Astrocyte of the spinal cord (primary cell): ENCODE data around the gene TMUB1.
A peak's percentile ranks its signal among the peaks of the same experiment; 100 is the strongest.

Experiments
- DNase-seq: peaks from one replicate; pipeline ENCODE4 v3.0.0; 2011; ENCODE audit warnings: low read depth, low spot score
- H3K4me3 ChIP-seq: 2 replicates; pipeline ENCODE4 v1.5.1; 2011; ENCODE audit warnings: low read depth, mild to moderate bottlenecking, low read length, moderate library complexity
- CTCF ChIP-seq: IDR thresholded peaks from 2 replicates; pipeline ENCODE4 v1.5.1; 2012; ENCODE audit warnings: low read depth, mild to moderate bottlenecking, low read length, inconsistent platforms
- in situ Hi-C: cut with HindIII; loops from 2 replicates; pipeline ENCODE4 v1.10.0; 2017; ENCODE audit warnings: low sequenced_read_pairs

TMUB1 gene

GRCh38 chr7:151085691-151086620, 2.7 kb upstream of the TMUB1 start, which contains the start of gene AGAP3:
Gene AGAP3 (plus strand): TSS chr7:151086475. CDS start chr7:151086742, 267 bp downstream.
- DNase-seq, result peak; percentile 77
- no peak for TF ChIP-seq CTCF
- in situ Hi-C loops, result no loop called here
- H3K4me3 ChIP-seq, result peak within 1 kb of the TSS; percentile 74

GRCh38 chr7:151085329-151085690, 2.0 kb upstream of the TMUB1 start:
- no peak for TF ChIP-seq CTCF
- DNase-seq, result no peak
- no peak overlapping the region for H3K4me3 ChIP-seq
- in situ Hi-C loops, result no loop called here

DNA sequence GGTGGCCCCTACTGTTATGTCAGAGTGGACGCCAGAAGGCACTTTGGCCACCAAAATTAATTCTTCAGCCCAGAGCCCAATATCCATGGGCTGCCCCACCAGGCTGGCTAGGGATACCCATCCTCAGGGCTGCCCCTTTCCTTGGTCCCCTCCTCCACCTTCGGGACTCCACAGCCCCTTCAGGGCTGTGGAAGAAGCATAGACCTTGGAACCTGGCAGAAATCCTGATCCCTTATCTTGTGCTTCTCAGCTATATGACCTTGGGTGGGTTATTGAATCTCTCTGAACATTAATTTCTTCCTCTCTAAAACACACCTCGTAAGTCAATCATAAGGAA, 499 bp upstream of the TMUB1 start:
- TF ChIP-seq CTCF, result no peak
- no peak for DNase-seq
- H3K4me3 ChIP-seq, result peak overlapping the region; percentile 76
- in situ Hi-C loops, result no loop called here

GRCh38 chr7:151082141-151083070, 887 bp downstream of the TMUB1 start:
- no peak for DNase-seq
- TF ChIP-seq CTCF, result no peak
- H3K4me3 ChIP-seq, result peak overlapping the region; percentile 76
- in situ Hi-C loops, result no loop called here

DNA sequence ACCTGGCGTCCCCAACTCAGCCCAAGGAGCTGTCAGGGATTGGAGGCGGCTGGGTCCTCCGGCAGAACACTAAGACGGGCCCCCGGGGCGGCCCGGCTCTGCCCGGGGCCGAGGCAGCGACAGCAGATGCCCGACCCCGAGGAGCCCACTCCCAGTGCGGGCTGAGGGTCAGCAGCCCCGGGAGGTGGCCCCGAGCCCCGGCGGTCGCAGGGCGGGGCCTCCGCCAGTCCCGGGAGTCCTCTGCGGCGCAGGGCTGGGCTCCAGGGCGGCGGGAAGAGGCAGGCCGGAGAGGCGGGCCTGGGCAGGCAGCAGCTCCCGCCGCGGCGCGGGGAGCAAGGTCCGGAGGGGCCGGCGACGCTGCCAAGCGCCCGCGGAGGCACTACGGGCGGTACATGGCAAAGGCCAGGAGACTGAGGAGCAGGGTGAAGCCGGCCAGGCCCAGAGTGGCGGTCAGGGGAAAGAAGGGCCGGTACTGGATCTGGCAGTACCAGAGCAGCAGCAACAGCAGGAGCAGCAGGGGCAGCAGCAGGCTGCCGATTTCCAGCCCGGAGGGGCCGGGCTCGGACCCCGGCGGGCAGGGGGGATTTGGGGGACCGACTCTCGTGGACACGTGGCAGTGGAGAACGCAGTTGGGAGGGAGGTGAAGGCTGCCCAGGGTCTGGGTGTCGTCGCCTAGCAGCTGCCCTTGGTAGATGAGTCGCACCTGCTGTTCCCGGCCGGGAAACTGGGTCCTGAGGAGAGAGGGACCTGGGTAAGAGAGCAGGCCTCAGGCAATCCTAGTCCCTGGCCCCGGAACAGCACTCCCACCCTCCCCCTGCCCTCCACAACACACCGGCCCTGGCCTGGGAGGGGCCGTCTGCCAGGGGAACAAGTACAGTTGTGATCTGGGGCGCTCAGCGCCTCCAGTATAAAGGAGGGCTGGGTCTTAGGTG, 1.9 kb downstream of the TMUB1 start:
- no peak for DNase-seq
- no peak for TF ChIP-seq CTCF

More for the DNA sequence above, 1.9 kb downstream of the TMUB1 start:
- peak overlapping the region; percentile 25 for H3K4me3 ChIP-seq
- in situ Hi-C loops, result no loop called here
